HepG2 (cell line): ENCODE data around the gene PTEN. TPM values are rescaled to one million over a fixed set of nuclear protein-coding genes. Genes with fewer than 3 reads are reported as not detected.

ENCODE experiments used
- ATAC-seq: fragments of 200-7000 bp; cut with Tn5 transposase; 3 replicates; pipeline ENCODE4 v1.9.1; 2020; ENCODE audit warnings: mild to moderate bottlenecking, moderate library complexity
- BruUV-seq: library from RNA; stranded (reverse); fragments of 400-500 nt; replicated peaks from 2 replicates; lab custom pipeline; 2021; lab: Mats Ljungman, UMichigan
- CTCF ChIA-PET: fragments of 300-600 bp; formaldehyde crosslinking; extraction: SDS; loops from one replicate; lab custom pipeline; 2021; ENCODE audit warnings: low total read pairs, inconsistent platforms, low intra/inter-chr PET ratio; lab: Yijun Ruan, JAX
- POLR2A ChIA-PET: fragments of 350-600 bp; sonication (Branson Sonifier 250); formaldehyde crosslinking; loops from one replicate; lab custom pipeline; 2020; ENCODE audit warnings: antibody characterized with exemption, inconsistent platforms; lab: Yijun Ruan, JAX
- DNase-seq: peaks from one replicate; pipeline ENCODE4 v3.0.0-alpha.2; 2015; ENCODE audit warnings: low spot score
- FAIRE-seq: peaks from 3 replicates; lab custom pipeline; 2011; peaks lifted over from hg19 to GRCh38; lab: Jason Lieb, UNC
- H2AFZ ChIP-seq: one replicate; pipeline ENCODE4 v1.6.1; 2011; ENCODE audit warnings: low read length, inconsistent platforms
- H3K27ac ChIP-seq: fragments of 300-600 bp; 3 replicates; pipeline ENCODE4 v1.8.0; 2011; ENCODE audit warnings: mixed run types, mild to moderate bottlenecking, mixed read lengths, low read length, inconsistent platforms; ENCODE audit not compliant: insufficient read depth; ENCODE audit errors: extremely low read length
- H3K27me3 ChIP-seq, 2 experiments: fragments of 200-600 bp in 1 of 2; 2 replicates in 1 of 2; 3 replicates in 1 of 2; pipeline versions ENCODE4 v1.6.0 to v1.8.0; 2011; ENCODE audit warnings: low read length in 2 of 2, mild to moderate bottlenecking in 2 of 2, moderate library complexity in 2 of 2, inconsistent platforms in 1 of 2; ENCODE audit not compliant: insufficient read depth in 2 of 2, control insufficient read depth in 1 of 2
- H3K36me3 ChIP-seq, 2 experiments: fragments of 200-600 bp in 1 of 2; replicated peaks in 1 of 2; 2 replicates in 1 of 2; 3 replicates in 1 of 2; pipeline versions ENCODE4 v1.5.1 to v1.8.0; 2011; ENCODE audit warnings: low read length in 2 of 2, inconsistent platforms in 1 of 2; ENCODE audit not compliant: insufficient read depth in 2 of 2, control insufficient read depth in 1 of 2
- H3K4me1 ChIP-seq: 2 replicates; pipeline ENCODE4 v1.5.1; 2012; ENCODE audit warnings: low read length, inconsistent platforms; ENCODE audit not compliant: insufficient read depth
- H3K4me2 ChIP-seq: 2 replicates; pipeline ENCODE4 v1.6.0; 2011; ENCODE audit warnings: low read depth, low read length, inconsistent platforms
- H3K4me3 ChIP-seq, 3 experiments: fragments of 200-600 bp in 1 of 3; sonication (generic), shearing (Covaris generic) in 1 of 3; replicated peaks in 1 of 3; 2 replicates each; pipeline ENCODE4 v1.5.1; 2011 to 2016; ENCODE audit warnings: low read length in 3 of 3, inconsistent platforms in 2 of 3, low read depth in 2 of 3, mild to moderate bottlenecking in 2 of 3, control low read depth in 1 of 3, mixed read lengths in 1 of 3; ENCODE audit not compliant: insufficient read depth in 1 of 3
- H3K79me2 ChIP-seq: one replicate; pipeline ENCODE4 v1.6.1; 2011; ENCODE audit warnings: low read length, inconsistent platforms; ENCODE audit not compliant: insufficient read depth
- H3K9ac ChIP-seq: 2 replicates; pipeline ENCODE4 v1.6.0; 2011; ENCODE audit warnings: mild to moderate bottlenecking, low read depth, low read length, inconsistent platforms; ENCODE audit not compliant: insufficient read depth
- H3K9me3 ChIP-seq: 2 replicates; pipeline ENCODE4 v1.5.1; 2012; ENCODE audit warnings: mild to moderate bottlenecking, low read length
- H4K20me1 ChIP-seq: 2 replicates; pipeline ENCODE4 v1.6.0; 2011; ENCODE audit warnings: inconsistent platforms, mild to moderate bottlenecking, low read length, moderate library complexity; ENCODE audit not compliant: insufficient read depth
- ELF4 ChIP-seq: sonication (generic); formaldehyde crosslinking; IDR thresholded peaks from 2 replicates; pipeline ENCODE4 v1.5.0; 2020; ENCODE audit warnings: missing genetic modification reagents, mild to moderate bottlenecking, moderate library complexity, borderline replicate concordance
- POLR2AphosphoS2 ChIP-seq: IDR thresholded peaks from 2 replicates; pipeline ENCODE4 v1.6.1; 2011; ENCODE audit warnings: low read depth, low read length, improper control_type of control experiment
- SRSF4 ChIP-seq: fragments of 200-400 bp; formaldehyde crosslinking; IDR thresholded peaks from one replicate; pipeline ENCODE4 v1.6.1; 2018; ENCODE audit warnings: mild to moderate bottlenecking, low read depth, low read length, moderate library complexity; ENCODE audit not compliant: poor library complexity, severe bottlenecking
- TBX2 ChIP-seq: sonication (generic); formaldehyde crosslinking; IDR thresholded peaks from 2 replicates; pipeline ENCODE4 v1.5.0; 2020; ENCODE audit warnings: missing genetic modification reagents, mild to moderate bottlenecking, borderline replicate concordance
- WGBS: methylation state at CpG from one replicate; pipeline ENCODE4 v1.1.6; 2017; ENCODE audit warnings: low lambda C conversion rate; 5-methylcytosine and 5-hydroxymethylcytosine counted together
- in situ Hi-C: cut with HindIII; loops from 2 replicates; pipeline ENCODE4 v1.10.0; 2017; ENCODE audit warnings: low pct_unique_long_range_greater_than_20kb; ENCODE audit not compliant: extremely low pct_ligation_motif_present
- intact Hi-C: fragments of 100-400 bp; cut with micrococcal nuclease; formaldehyde crosslinking; loops from one replicate; pipeline ENCODE4 v1.10.0; 2022; ENCODE audit not compliant: unreplicated experiment
- polyA plus RNA-seq, 8 experiments: library from polyadenylated mRNA; depleted of rRNA in 3 of 8; stranded (reverse) in 7 of 8; unstranded in 1 of 8; fragments of >200 nt; fragmentation: Illumina TruSeq in 4 of 8; extraction: Trizol in 4 of 8; gene quantifications; 2 replicates each; pipeline versions ENCODE4 v1.2.1 to v1.2.3, GENCODE V29; 2011 to 2016; ENCODE audit warnings: low read depth in 4 of 8, missing spikeins in 1 of 8, mixed read lengths in 1 of 8; ENCODE audit not compliant: insufficient read depth in 1 of 8
- total RNA-seq, 5 experiments: library from RNA; depleted of rRNA; stranded (reverse); fragments of >200 nt; fragmentation: Illumina TruSeq; extraction: Trizol; gene quantifications; 2 replicates each; pipeline ENCODE4 v1.2.3, GENCODE V29; 2016; ENCODE audit warnings: low read depth in 1 of 5
- TF ChIP-seq, protein P1 (sequence below): IDR thresholded peaks from 2 replicates; pipeline ENCODE4 v1.6.1; 2016
- TF ChIP-seq, protein P2 (sequence below): sonication (generic); formaldehyde crosslinking; IDR thresholded peaks from 2 replicates; pipeline ENCODE4 v1.5.1; 2020; ENCODE audit warnings: mild to moderate bottlenecking, missing genetic modification reagents, borderline replicate concordance
- TF ChIP-seq, protein P3 (sequence below): sonication (generic); formaldehyde crosslinking; IDR thresholded peaks from 2 replicates; pipeline ENCODE4 v1.5.0; 2020; ENCODE audit warnings: mild to moderate bottlenecking, missing genetic modification reagents, borderline replicate concordance

Gene PTEN
- total and polyA plus RNA-seq, 2 of the 13 experiments (the other 11 are each of a cell fraction or from before 2014, with no cell fraction given): 30.3 to 61.3 TPM

DNA sequence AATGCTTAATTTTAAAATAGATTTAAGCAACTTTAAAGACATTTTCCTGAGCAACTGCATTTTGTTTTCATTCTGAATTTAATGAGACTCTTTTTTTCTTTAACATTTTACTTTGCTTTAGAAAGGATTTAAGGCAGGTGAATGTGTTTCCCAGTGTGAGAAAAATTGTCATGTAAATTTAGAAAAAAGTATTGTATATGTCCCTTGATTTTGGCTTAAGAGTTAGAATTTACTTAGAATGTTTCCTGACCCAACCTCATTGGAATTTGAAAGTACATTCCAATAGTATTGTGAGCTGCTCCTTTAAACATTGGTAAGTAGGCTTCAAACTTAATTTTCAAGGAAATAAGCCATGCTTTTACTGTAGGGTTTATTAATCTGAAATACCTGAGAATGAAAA, 110.2 kb downstream of the PTEN start (continued):
- TF ChIP-seq, protein P1, sequence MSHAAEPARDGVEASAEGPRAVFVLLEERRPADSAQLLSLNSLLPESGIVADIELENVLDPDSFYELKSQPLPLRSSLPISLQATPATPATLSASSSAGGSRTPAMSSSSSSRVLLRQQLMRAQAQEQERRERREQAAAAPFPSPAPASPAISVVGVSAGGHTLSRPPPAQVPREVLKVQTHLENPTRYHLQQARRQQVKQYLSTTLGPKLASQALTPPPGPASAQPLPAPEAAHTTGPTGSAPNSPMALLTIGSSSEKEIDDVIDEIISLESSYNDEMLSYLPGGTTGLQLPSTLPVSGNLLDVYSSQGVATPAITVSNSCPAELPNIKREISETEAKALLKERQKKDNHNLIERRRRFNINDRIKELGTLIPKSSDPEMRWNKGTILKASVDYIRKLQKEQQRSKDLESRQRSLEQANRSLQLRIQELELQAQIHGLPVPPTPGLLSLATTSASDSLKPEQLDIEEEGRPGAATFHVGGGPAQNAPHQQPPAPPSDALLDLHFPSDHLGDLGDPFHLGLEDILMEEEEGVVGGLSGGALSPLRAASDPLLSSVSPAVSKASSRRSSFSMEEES (CRISPR knock-in tag): no peak
- TF ChIP-seq TBX2: no peak
- TF ChIP-seq, protein P2, sequence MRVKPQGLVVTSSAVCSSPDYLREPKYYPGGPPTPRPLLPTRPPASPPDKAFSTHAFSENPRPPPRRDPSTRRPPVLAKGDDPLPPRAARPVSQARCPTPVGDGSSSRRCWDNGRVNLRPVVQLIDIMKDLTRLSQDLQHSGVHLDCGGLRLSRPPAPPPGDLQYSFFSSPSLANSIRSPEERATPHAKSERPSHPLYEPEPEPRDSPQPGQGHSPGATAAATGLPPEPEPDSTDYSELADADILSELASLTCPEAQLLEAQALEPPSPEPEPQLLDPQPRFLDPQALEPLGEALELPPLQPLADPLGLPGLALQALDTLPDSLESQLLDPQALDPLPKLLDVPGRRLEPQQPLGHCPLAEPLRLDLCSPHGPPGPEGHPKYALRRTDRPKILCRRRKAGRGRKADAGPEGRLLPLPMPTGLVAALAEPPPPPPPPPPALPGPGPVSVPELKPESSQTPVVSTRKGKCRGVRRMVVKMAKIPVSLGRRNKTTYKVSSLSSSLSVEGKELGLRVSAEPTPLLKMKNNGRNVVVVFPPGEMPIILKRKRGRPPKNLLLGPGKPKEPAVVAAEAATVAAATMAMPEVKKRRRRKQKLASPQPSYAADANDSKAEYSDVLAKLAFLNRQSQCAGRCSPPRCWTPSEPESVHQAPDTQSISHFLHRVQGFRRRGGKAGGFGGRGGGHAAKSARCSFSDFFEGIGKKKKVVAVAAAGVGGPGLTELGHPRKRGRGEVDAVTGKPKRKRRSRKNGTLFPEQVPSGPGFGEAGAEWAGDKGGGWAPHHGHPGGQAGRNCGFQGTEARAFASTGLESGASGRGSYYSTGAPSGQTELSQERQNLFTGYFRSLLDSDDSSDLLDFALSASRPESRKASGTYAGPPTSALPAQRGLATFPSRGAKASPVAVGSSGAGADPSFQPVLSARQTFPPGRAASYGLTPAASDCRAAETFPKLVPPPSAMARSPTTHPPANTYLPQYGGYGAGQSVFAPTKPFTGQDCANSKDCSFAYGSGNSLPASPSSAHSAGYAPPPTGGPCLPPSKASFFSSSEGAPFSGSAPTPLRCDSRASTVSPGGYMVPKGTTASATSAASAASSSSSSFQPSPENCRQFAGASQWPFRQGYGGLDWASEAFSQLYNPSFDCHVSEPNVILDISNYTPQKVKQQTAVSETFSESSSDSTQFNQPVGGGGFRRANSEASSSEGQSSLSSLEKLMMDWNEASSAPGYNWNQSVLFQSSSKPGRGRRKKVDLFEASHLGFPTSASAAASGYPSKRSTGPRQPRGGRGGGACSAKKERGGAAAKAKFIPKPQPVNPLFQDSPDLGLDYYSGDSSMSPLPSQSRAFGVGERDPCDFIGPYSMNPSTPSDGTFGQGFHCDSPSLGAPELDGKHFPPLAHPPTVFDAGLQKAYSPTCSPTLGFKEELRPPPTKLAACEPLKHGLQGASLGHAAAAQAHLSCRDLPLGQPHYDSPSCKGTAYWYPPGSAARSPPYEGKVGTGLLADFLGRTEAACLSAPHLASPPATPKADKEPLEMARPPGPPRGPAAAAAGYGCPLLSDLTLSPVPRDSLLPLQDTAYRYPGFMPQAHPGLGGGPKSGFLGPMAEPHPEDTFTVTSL: no peak

DNA sequence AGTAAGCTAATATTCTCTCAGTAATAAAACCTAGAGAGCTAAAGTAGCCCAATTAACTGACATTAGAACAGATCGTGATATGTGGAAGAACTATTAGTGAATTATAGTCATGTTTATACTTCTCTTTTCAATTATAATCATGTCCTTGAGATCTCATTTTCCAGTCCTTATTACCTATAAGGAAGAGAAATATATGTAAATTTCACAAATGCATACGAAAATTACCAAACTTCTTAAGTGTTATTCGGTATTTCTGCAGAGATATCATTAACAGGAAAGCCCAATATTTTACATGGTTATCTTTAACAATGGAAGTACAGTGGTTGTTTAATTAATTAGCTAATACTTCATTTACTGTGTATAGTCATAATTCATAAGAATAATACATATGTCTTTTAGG, 110.7 kb downstream of the PTEN start:
- H3K9ac ChIP-seq: no peak overlapping the region
- ATAC-seq (no peak), DNase-seq (no peak), FAIRE-seq (no peak)
- H3K36me3 ChIP-seq: no peaks in the 10 kb centered on the region
- in situ Hi-C loops (no loop called here), intact Hi-C loops (loop anchor here (10.0 kb wide), 1 partner anchor 141 kb away; no protein-coding TSS in a partner anchor)
- no peaks in the 10 kb centered on the region for H3K79me2 ChIP-seq
- H4K20me1 ChIP-seq: no peaks in the 10 kb centered on the region
- no peak overlapping the region for H2AFZ ChIP-seq
- H3K9me3 ChIP-seq: no peaks in the 10 kb centered on the region
- H3K27ac ChIP-seq: no peak overlapping the region
- H3K4me1 ChIP-seq: no peaks in the 10 kb centered on the region
- H3K27me3 ChIP-seq: no peaks in the 10 kb centered on the region; a peak in 1 of 5 replicates
- no peak overlapping the region for H3K4me2 ChIP-seq
- ChIA-PET POLR2A (no interaction called here), CTCF (no interaction called here)
- 74% methylated on average over 3 of the region's 3 CpGs for WGBS
- TF ChIP-seq SRSF4 (no peak), ELF4 (CRISPR knock-in tag) (no peak), POLR2AphosphoS2 (no peak)
- TF ChIP-seq, protein P3, sequence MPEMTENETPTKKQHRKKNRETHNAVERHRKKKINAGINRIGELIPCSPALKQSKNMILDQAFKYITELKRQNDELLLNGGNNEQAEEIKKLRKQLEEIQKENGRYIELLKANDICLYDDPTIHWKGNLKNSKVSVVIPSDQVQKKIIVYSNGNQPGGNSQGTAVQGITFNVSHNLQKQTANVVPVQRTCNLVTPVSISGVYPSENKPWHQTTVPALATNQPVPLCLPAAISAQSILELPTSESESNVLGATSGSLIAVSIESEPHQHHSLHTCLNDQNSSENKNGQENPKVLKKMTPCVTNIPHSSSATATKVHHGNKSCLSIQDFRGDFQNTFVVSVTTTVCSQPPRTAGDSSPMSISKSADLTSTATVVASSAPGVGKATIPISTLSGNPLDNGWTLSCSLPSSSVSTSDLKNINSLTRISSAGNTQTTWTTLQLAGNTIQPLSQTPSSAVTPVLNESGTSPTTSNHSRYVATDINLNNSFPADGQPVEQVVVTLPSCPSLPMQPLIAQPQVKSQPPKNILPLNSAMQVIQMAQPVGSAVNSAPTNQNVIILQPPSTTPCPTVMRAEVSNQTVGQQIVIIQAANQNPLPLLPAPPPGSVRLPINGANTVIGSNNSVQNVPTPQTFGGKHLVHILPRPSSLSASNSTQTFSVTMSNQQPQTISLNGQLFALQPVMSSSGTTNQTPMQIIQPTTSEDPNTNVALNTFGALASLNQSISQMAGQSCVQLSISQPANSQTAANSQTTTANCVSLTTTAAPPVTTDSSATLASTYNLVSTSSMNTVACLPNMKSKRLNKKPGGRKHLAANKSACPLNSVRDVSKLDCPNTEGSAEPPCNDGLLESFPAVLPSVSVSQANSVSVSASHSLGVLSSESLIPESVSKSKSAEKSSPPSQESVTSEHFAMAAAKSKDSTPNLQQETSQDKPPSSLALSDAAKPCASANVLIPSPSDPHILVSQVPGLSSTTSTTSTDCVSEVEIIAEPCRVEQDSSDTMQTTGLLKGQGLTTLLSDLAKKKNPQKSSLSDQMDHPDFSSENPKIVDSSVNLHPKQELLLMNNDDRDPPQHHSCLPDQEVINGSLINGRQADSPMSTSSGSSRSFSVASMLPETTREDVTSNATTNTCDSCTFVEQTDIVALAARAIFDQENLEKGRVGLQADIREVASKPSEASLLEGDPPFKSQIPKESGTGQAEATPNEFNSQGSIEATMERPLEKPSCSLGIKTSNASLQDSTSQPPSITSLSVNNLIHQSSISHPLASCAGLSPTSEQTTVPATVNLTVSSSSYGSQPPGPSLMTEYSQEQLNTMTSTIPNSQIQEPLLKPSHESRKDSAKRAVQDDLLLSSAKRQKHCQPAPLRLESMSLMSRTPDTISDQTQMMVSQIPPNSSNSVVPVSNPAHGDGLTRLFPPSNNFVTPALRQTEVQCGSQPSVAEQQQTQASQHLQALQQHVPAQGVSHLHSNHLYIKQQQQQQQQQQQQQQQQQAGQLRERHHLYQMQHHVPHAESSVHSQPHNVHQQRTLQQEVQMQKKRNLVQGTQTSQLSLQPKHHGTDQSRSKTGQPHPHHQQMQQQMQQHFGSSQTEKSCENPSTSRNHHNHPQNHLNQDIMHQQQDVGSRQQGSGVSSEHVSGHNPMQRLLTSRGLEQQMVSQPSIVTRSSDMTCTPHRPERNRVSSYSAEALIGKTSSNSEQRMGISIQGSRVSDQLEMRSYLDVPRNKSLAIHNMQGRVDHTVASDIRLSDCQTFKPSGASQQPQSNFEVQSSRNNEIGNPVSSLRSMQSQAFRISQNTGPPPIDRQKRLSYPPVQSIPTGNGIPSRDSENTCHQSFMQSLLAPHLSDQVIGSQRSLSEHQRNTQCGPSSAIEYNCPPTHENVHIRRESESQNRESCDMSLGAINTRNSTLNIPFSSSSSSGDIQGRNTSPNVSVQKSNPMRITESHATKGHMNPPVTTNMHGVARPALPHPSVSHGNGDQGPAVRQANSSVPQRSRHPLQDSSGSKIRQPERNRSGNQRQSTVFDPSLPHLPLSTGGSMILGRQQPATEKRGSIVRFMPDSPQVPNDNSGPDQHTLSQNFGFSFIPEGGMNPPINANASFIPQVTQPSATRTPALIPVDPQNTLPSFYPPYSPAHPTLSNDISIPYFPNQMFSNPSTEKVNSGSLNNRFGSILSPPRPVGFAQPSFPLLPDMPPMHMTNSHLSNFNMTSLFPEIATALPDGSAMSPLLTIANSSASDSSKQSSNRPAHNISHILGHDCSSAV (CRISPR knock-in tag): no peak
- H3K4me3 ChIP-seq: no peak overlapping the region
- BruUV-seq: no TSS peak
